ENCODE results near the gene PHLPP1.

DNA sequence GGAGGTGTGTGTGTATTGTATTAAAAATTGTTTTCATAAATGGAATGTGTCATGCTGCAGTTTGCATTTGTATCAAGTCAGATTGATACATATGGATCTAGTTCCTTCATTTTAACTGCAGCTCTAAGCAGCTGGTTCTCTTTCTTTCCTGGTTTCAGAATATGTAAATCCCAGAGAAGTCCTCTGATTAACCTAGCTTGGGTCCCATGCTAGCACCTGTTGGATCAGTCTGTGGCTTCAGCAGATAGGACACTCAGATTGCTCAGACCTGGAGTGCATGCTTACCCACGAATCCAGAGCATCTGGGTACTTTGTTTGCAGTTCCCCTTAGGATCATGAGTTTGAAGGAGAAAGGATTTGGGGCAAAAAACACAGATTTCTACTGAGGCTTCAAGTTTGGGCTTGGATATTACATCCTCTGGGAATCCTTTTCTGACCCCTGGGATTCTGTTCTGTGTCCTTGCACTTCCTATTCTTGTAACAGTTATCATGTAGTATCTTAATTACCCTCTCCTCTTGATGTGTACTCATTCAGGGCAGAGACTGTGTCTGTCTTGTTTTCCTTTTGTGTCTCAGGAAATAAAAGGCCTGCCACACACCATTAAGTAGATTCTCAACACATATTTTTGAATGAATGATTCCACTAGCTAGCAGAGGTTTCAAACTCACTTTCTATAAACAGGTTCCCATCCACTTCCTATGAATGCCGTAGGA, 142.1 kb downstream of the PHLPP1 start:
- TF ChIP-seq POLR2A (IDR thresholded peaks at IDR 0.05; ENCODE audit: low read length) (no peak), GATA1 (IDR thresholded peaks at IDR 0.05; ENCODE audit: low read depth, low read length) (no peak)
